Measurements from ENCODE around the gene FKTN. TPM values are rescaled to one million over a fixed set of nuclear protein-coding genes. Genes with fewer than 3 reads are reported as not detected.
A peak's percentile ranks its signal among the peaks of the same experiment; 100 is the strongest.

FKTN gene
- total and polyA plus RNA-seq, 9 of the 15 experiments (the other 6 are each of a cell fraction or from before 2014, with no cell fraction given), result 5.4 to 16.3 (median 10.4) TPM

GRCh38 chr9:105643795-105644194 lies 85.9 kb downstream of the FKTN start:
- in situ Hi-C loops (cut with MboI), result no loop called here
- CTCF ChIA-PET (ENCODE audit: low intra/inter-chr PET ratio), result no interaction called here
- Histone ChIP-seq H2AFZ (ENCODE audit: low read depth, low read length) (no peak overlapping the region), H3K9me1 (ENCODE audit: control insufficient read depth, insufficient read depth, low read length) (no peaks in the 10 kb centered on the region), H3K36me3 (ENCODE audit: control insufficient read depth, insufficient read depth, low read length) (no peaks in the 10 kb centered on the region), H3K27me3 (ENCODE audit: control insufficient read depth in 2 of 2, insufficient read depth in 2 of 2, low read length in 2 of 2) (no peaks in the 10 kb centered on the region), H3K4me1 (replicated peaks in 1 of 2; ENCODE audit: control insufficient read depth in 2 of 2, insufficient read depth in 2 of 2, low read length in 2 of 2) (peaks cover 18 to 33% of the 10 kb centered on the region in 2 experiments; a peak in 4 of 5 replicates), H3K27ac (ENCODE audit: extremely low read depth, low read depth, low read length) (no peak overlapping the region), H3K4me2 (ENCODE audit: insufficient read depth, low read length) (no peak overlapping the region), H3K79me2 (ENCODE audit: control insufficient read depth, insufficient read depth, low read length) (no peaks in the 10 kb centered on the region), H4K20me1 (replicated peaks; ENCODE audit: control insufficient read depth, insufficient read depth, low read length) (no peaks in the 10 kb centered on the region), H3K4me3 (no peak overlapping the region), H3K9me3 (replicated peaks; ENCODE audit: control insufficient read depth, insufficient read depth, low read depth, low read length) (no peaks in the 10 kb centered on the region), H3K9ac (ENCODE audit: insufficient read depth in 1 of 2, low read depth in 2 of 2, low read length in 2 of 2) (no peak overlapping the region)
- TF ChIP-seq MAFF (IDR thresholded peaks at IDR 0.05; ENCODE audit: low read length), result peak; percentile 22; the same call in 1 of the 2 replicates
- no peak for TF ChIP-seq TCF3 (CRISPR knock-in tag; IDR thresholded peaks at IDR 0.05)
- no peak for TF ChIP-seq MNT (conservative IDR thresholded peaks at IDR 0.05)
- no peak for TF ChIP-seq ZNF384 (IDR thresholded peaks at IDR 0.05; ENCODE audit: low read depth, low read length)
- peak; percentile 76 for TF ChIP-seq ZNF316 (IDR thresholded peaks at IDR 0.05)
- TF ChIP-seq ELK3 (CRISPR knock-in tag; IDR thresholded peaks at IDR 0.05), result no peak
- peak; percentile 21; the same call in 1 of the 2 replicates for TF ChIP-seq MAFG (tag; conservative IDR thresholded peaks at IDR 0.05)
- TF ChIP-seq KAT7 (CRISPR knock-in tag; IDR thresholded peaks at IDR 0.05; ENCODE audit: borderline replicate concordance), result no peak
- no peak for TF ChIP-seq HDAC3 (IDR thresholded peaks at IDR 0.05; ENCODE audit: borderline replicate concordance, partially characterized antibody)
- TF ChIP-seq C11orf30 (IDR thresholded peaks at IDR 0.05; ENCODE audit: low read depth), result peak; percentile 41
- TF ChIP-seq RAD51 (IDR thresholded peaks at IDR 0.05; ENCODE audit: borderline replicate concordance, low read depth), result no peak
- BruUV-seq (replicated peaks), result no TSS peak
- POLR2A ChIA-PET, result no interaction called here
- intact Hi-C loops (cut with micrococcal nuclease), result no loop called here
- ATAC-seq (no peak), DNase-seq (ENCODE audit: extremely low read depth in 1 of 4, low spot score in 3 of 4) (no peak), FAIRE-seq (no peak)
